KOPT-K1 (cell line): Measurements from ENCODE around the gene NEK3.
"Not testable (repeated sequence)": the region's sequence is repeated elsewhere in the genome, so short reads cannot be mapped to it uniquely, and the experiment has no call there.

Source experiments
- H3K27ac ChIP-seq: fragments of 200-600 bp; sonication (generic); 2 replicates; pipeline ENCODE4 v1.5.1; 2016; ENCODE audit warnings: antibody characterized with exemption, mild to moderate bottlenecking, low read depth, low read length; ENCODE audit not compliant: poor library complexity, severe bottlenecking
- H3K36me3 ChIP-seq: fragments of 200-600 bp; sonication (generic); 2 replicates; pipeline ENCODE4 v1.5.1; 2017; ENCODE audit warnings: antibody characterized with exemption, mild to moderate bottlenecking, low read length, moderate library complexity; ENCODE audit not compliant: insufficient read depth
- H3K9me3 ChIP-seq: fragments of 200-600 bp; sonication (generic); 2 replicates; pipeline ENCODE4 v1.5.1; 2017; ENCODE audit warnings: antibody characterized with exemption, low read length, mild to moderate bottlenecking; ENCODE audit not compliant: insufficient read depth, poor library complexity, severe bottlenecking

NEK3 gene

GRCh38 chr13:52181316-52181954 is 22.0 kb upstream of the NEK3 start:
- peaks cover 85% of the 10 kb centered on the region for H3K36me3 ChIP-seq
- not testable (repeated sequence) for H3K27ac ChIP-seq, H3K9me3 ChIP-seq

GRCh38 chr13:52179925-52180324 is 20.5 kb upstream of the NEK3 start:
- Histone ChIP-seq H3K9me3 (no peaks in the 10 kb centered on the region), H3K27ac (no peak overlapping the region), H3K36me3 (peaks cover 83% of the 10 kb centered on the region)

DNA sequence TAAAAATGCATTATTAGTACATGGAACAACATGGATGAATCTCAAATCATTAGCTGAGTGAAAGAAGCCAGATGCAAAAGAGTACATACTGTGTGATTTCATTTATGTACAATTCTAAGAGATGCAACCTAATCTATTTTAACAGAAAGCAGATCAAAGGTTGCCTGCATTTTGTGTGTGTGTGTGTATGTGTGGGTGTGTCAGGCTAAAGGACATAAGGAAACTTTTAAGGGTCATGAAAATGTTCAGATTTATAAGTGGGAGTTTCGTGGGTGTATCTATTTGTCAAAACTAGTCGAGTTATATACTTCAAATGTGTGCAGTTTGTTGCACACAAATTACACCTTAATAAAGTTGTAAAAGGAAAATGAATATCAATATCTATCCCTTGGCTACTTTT is 17.9 kb upstream of the NEK3 start:
- no peaks in the 10 kb centered on the region for H3K9me3 ChIP-seq
- no peak overlapping the region for H3K27ac ChIP-seq
- H3K36me3 ChIP-seq: peaks cover 88% of the 10 kb centered on the region

GRCh38 chr13:52173970-52174369 is 14.6 kb upstream of the NEK3 start:
- H3K9me3 ChIP-seq, H3K27ac ChIP-seq: not testable (repeated sequence)
- H3K36me3 ChIP-seq: peaks cover 94% of the 10 kb centered on the region

- H3K36me3 ChIP-seq: peaks cover 98% of the 10 kb centered on the region
- no peaks in the 10 kb centered on the region for H3K9me3 ChIP-seq
- H3K27ac ChIP-seq: no peak overlapping the region
Observed at GRCh38 chr13:52173373-52173772, 14.0 kb upstream of the NEK3 start.

DNA sequence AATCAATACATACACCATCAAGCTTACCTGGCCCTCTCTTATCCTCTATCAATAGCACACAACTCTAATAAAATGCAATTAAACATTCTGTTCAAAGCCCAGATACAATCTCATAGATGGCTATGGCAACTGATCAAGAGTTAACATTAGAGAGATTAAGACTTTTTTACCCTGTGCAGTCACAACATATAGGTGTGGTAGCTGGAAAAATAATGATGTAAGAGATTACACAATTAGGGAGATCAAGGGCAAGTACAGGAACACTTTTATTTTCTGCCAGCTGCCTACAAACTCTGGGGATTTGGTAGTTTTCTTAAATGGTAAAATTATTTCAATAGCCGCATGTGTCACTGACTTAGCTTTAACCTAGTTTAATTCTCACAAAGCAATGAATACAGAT is 12.3 kb upstream of the NEK3 start:
- H3K9me3 ChIP-seq, H3K27ac ChIP-seq: not testable (repeated sequence)
- peaks cover 98% of the 10 kb centered on the region for H3K36me3 ChIP-seq

- H3K27ac ChIP-seq, H3K9me3 ChIP-seq: not testable (repeated sequence)
- peaks cover 98% of the 10 kb centered on the region for H3K36me3 ChIP-seq
Observed at GRCh38 chr13:52170828-52171391, 11.5 kb upstream of the NEK3 start.

DNA sequence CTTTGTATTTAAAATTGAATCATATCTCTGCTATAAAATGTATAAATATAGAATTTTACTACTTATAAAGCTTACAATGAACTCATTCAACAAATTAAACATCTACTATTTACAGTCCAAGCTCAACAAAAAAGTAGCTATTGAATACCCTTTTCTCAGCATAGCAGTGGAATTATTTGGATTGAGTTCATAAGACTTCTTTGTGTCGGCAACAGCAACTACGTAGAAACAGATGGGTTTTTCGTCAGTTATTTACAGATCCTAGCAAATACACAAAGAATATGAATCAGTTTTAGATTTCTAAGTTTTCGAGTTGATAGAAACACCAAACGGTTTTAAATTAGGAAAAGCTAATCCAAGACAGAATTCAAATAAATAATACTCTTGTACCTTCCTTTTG is 10.4 kb upstream of the NEK3 start:
- Histone ChIP-seq H3K9me3 (no peaks in the 10 kb centered on the region), H3K36me3 (peaks cover 94% of the 10 kb centered on the region), H3K27ac (no peak overlapping the region)

DNA sequence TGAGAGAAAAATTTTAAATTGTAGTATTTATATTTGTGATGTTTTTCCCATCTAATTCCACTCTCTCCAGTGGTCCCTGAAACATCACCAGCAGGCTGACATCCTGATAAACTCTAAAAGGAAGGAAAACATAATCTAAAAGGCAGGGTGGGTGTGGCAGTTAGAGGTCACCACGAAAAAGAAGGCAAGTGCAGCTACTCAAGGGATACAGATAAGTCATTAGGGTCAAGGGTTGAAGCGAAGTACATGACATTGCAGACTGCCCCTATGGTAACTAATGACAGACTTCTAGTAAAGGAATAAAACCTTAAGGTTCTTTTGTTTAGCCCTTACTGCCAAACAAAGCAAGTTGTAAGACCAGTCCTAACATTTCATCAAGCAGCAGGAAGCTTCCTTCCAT is 6.0 kb upstream of the NEK3 start:
- no peak overlapping the region for H3K27ac ChIP-seq
- H3K36me3 ChIP-seq: peaks cover 50% of the 10 kb centered on the region
- H3K9me3 ChIP-seq: no peaks in the 10 kb centered on the region

GRCh38 chr13:52164989-52165388 is 5.6 kb upstream of the NEK3 start:
- H3K27ac ChIP-seq: no peak overlapping the region
- H3K36me3 ChIP-seq: peaks cover 45% of the 10 kb centered on the region
- no peaks in the 10 kb centered on the region for H3K9me3 ChIP-seq

GRCh38 chr13:52163878-52164277 is 4.5 kb upstream of the NEK3 start:
- H3K27ac ChIP-seq, H3K9me3 ChIP-seq: not testable (repeated sequence)
- H3K36me3 ChIP-seq: peaks cover 34% of the 10 kb centered on the region

- Histone ChIP-seq H3K27ac (no peak overlapping the region), H3K9me3 (no peaks in the 10 kb centered on the region), H3K36me3 (peaks cover 21% of the 10 kb centered on the region)
Observed at GRCh38 chr13:52162279-52163101, 3.1 kb upstream of the NEK3 start.

GRCh38 chr13:52161181-52161646 is 1.8 kb upstream of the NEK3 start:
- H3K36me3 ChIP-seq: peaks cover 8% of the 10 kb centered on the region
- H3K27ac ChIP-seq: no peak overlapping the region
- H3K9me3 ChIP-seq: no peaks in the 10 kb centered on the region

DNA sequence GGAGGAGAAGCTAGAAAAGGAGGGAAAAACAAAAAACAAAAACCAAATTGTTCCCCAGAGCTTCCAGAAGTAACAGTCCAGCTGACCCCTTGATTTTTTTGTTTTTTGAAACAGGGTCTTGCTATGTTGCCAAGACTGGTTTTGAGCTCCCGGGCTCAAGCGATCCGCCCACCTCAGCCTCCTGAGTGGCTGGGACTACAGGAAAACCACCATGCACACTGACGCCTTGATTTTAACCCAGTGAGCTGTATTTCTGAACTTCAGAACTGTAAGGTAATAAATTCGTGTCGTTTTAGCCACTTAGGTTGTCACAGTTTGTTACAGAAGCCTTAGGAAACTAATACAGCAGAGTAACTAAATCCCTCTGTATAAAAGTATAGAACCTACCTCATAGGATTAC is 1.1 kb upstream of the NEK3 start:
- H3K9me3 ChIP-seq: no peaks in the 10 kb centered on the region
- H3K36me3 ChIP-seq: peaks cover 2% of the 10 kb centered on the region; the same call in 1 of the 2 replicates
- H3K27ac ChIP-seq: no peak overlapping the region

- Histone ChIP-seq H3K27ac (no peak overlapping the region), H3K9me3 (no peaks in the 10 kb centered on the region), H3K36me3 (no peaks in the 10 kb centered on the region)
Observed at GRCh38 chr13:52160053-52160452, 656 bp upstream of the NEK3 start.
